HepG2 (cell line): ENCODE results near the gene GJB6. TPM values are rescaled to one million over a fixed set of nuclear protein-coding genes. Genes with fewer than 3 reads are reported as not detected.

Experiments
- ATAC-seq: fragments of 200-7000 bp; cut with Tn5 transposase; 3 replicates; pipeline ENCODE4 v1.9.1; 2020; ENCODE audit warnings: mild to moderate bottlenecking, moderate library complexity
- BruUV-seq: library from RNA; stranded (reverse); fragments of 400-500 nt; replicated peaks from 2 replicates; lab custom pipeline; 2021; lab: Mats Ljungman, UMichigan
- CTCF ChIA-PET: fragments of 300-600 bp; formaldehyde crosslinking; extraction: SDS; loops from one replicate; lab custom pipeline; 2021; ENCODE audit warnings: low total read pairs, inconsistent platforms, low intra/inter-chr PET ratio; lab: Yijun Ruan, JAX
- POLR2A ChIA-PET: fragments of 350-600 bp; sonication (Branson Sonifier 250); formaldehyde crosslinking; loops from one replicate; lab custom pipeline; 2020; ENCODE audit warnings: antibody characterized with exemption, inconsistent platforms; lab: Yijun Ruan, JAX
- DNase-seq: peaks from one replicate; pipeline ENCODE4 v3.0.0-alpha.2; 2015; ENCODE audit warnings: low spot score
- FAIRE-seq: peaks from 3 replicates; lab custom pipeline; 2011; peaks lifted over from hg19 to GRCh38; lab: Jason Lieb, UNC
- H2AFZ ChIP-seq: one replicate; pipeline ENCODE4 v1.6.1; 2011; ENCODE audit warnings: low read length, inconsistent platforms
- H3K27ac ChIP-seq: fragments of 300-600 bp; 3 replicates; pipeline ENCODE4 v1.8.0; 2011; ENCODE audit warnings: mixed run types, mild to moderate bottlenecking, mixed read lengths, low read length, inconsistent platforms; ENCODE audit not compliant: insufficient read depth; ENCODE audit errors: extremely low read length
- H3K27me3 ChIP-seq, 2 experiments: fragments of 200-600 bp in 1 of 2; 2 replicates in 1 of 2; 3 replicates in 1 of 2; pipeline versions ENCODE4 v1.6.0 to v1.8.0; 2011; ENCODE audit warnings: low read length in 2 of 2, mild to moderate bottlenecking in 2 of 2, moderate library complexity in 2 of 2, inconsistent platforms in 1 of 2; ENCODE audit not compliant: insufficient read depth in 2 of 2, control insufficient read depth in 1 of 2
- H3K36me3 ChIP-seq, 2 experiments: fragments of 200-600 bp in 1 of 2; replicated peaks in 1 of 2; 2 replicates in 1 of 2; 3 replicates in 1 of 2; pipeline versions ENCODE4 v1.5.1 to v1.8.0; 2011; ENCODE audit warnings: low read length in 2 of 2, inconsistent platforms in 1 of 2; ENCODE audit not compliant: insufficient read depth in 2 of 2, control insufficient read depth in 1 of 2
- H3K4me1 ChIP-seq: 2 replicates; pipeline ENCODE4 v1.5.1; 2012; ENCODE audit warnings: low read length, inconsistent platforms; ENCODE audit not compliant: insufficient read depth
- H3K4me2 ChIP-seq: 2 replicates; pipeline ENCODE4 v1.6.0; 2011; ENCODE audit warnings: low read depth, low read length, inconsistent platforms
- H3K4me3 ChIP-seq, 3 experiments: fragments of 200-600 bp in 1 of 3; sonication (generic), shearing (Covaris generic) in 1 of 3; replicated peaks in 1 of 3; 2 replicates each; pipeline ENCODE4 v1.5.1; 2011 to 2016; ENCODE audit warnings: low read length in 3 of 3, inconsistent platforms in 2 of 3, low read depth in 2 of 3, mild to moderate bottlenecking in 2 of 3, control low read depth in 1 of 3, mixed read lengths in 1 of 3; ENCODE audit not compliant: insufficient read depth in 1 of 3
- H3K79me2 ChIP-seq: one replicate; pipeline ENCODE4 v1.6.1; 2011; ENCODE audit warnings: low read length, inconsistent platforms; ENCODE audit not compliant: insufficient read depth
- H3K9ac ChIP-seq: 2 replicates; pipeline ENCODE4 v1.6.0; 2011; ENCODE audit warnings: mild to moderate bottlenecking, low read depth, low read length, inconsistent platforms; ENCODE audit not compliant: insufficient read depth
- H3K9me3 ChIP-seq: 2 replicates; pipeline ENCODE4 v1.5.1; 2012; ENCODE audit warnings: mild to moderate bottlenecking, low read length
- H4K20me1 ChIP-seq: 2 replicates; pipeline ENCODE4 v1.6.0; 2011; ENCODE audit warnings: inconsistent platforms, mild to moderate bottlenecking, low read length, moderate library complexity; ENCODE audit not compliant: insufficient read depth
- BHLHE40 ChIP-seq: IDR thresholded peaks from 2 replicates; pipeline ENCODE4 v1.6.1; 2011; ENCODE audit warnings: low read length, improper control_type of control experiment
- CERS6 ChIP-seq: sonication (generic); formaldehyde crosslinking; IDR thresholded peaks from 2 replicates; pipeline ENCODE4 v1.5.0; 2020; ENCODE audit warnings: missing genetic modification reagents
- CSRNP1 ChIP-seq: sonication (generic); formaldehyde crosslinking; IDR thresholded peaks from 2 replicates; pipeline ENCODE4 v1.8.1; 2023; ENCODE audit warnings: mild to moderate bottlenecking, missing genetic modification reagents
- HNRNPK ChIP-seq: fragments of 200-400 bp; formaldehyde crosslinking; IDR thresholded peaks from 2 replicates; pipeline ENCODE4 v1.6.1; 2018; ENCODE audit warnings: low read length, low read depth, moderate library complexity, mild to moderate bottlenecking; ENCODE audit not compliant: poor library complexity, severe bottlenecking
- MEF2D ChIP-seq: sonication (generic); formaldehyde crosslinking; IDR thresholded peaks from 2 replicates; pipeline ENCODE4 v1.5.1; 2020; ENCODE audit warnings: mild to moderate bottlenecking, missing genetic modification reagents
- SIN3B ChIP-seq: fragments of 150-350 bp; IDR thresholded peaks from 2 replicates; pipeline ENCODE4 v1.6.1; 2014; ENCODE audit warnings: low read length
- SNAPC2 ChIP-seq: sonication (generic); formaldehyde crosslinking; IDR thresholded peaks from 2 replicates; pipeline ENCODE4 v1.8.1; 2022; ENCODE audit warnings: mild to moderate bottlenecking, missing genetic modification reagents
- TIGD3 ChIP-seq: sonication (generic); formaldehyde crosslinking; IDR thresholded peaks from 2 replicates; pipeline ENCODE4 v1.5.1; 2020; ENCODE audit warnings: mild to moderate bottlenecking, missing genetic modification reagents, borderline replicate concordance
- ZBTB2 ChIP-seq: sonication (generic); formaldehyde crosslinking; IDR thresholded peaks from 2 replicates; pipeline ENCODE4 v1.8.0; 2022; ENCODE audit warnings: low read depth, missing genetic modification reagents
- ZNF256 ChIP-seq: sonication (generic); formaldehyde crosslinking; conservative IDR thresholded peaks from 2 replicates; pipeline ENCODE4 v1.4.0; 2020; ENCODE audit warnings: missing genetic modification reagents
- ZNF564 ChIP-seq: sonication (generic); formaldehyde crosslinking; IDR thresholded peaks from 2 replicates; pipeline ENCODE4 v1.8.1; 2023; ENCODE audit warnings: mild to moderate bottlenecking, missing genetic modification reagents
- ZNF710 ChIP-seq: sonication (generic); formaldehyde crosslinking; IDR thresholded peaks from 2 replicates; pipeline ENCODE4 v1.5.0; 2020; ENCODE audit warnings: mild to moderate bottlenecking, missing genetic modification reagents, borderline replicate concordance
- ZNF792 ChIP-seq: IDR thresholded peaks from 2 replicates; pipeline ENCODE4 v1.6.1; 2016
- ZSCAN29 ChIP-seq: sonication (generic); formaldehyde crosslinking; conservative IDR thresholded peaks from 2 replicates; pipeline ENCODE4 v1.4.0; 2020; ENCODE audit warnings: mild to moderate bottlenecking, missing genetic modification reagents
- WGBS: methylation state at CpG from one replicate; pipeline ENCODE4 v1.1.6; 2017; ENCODE audit warnings: low lambda C conversion rate; 5-methylcytosine and 5-hydroxymethylcytosine counted together
- in situ Hi-C: cut with HindIII; loops from 2 replicates; pipeline ENCODE4 v1.10.0; 2017; ENCODE audit warnings: low pct_unique_long_range_greater_than_20kb; ENCODE audit not compliant: extremely low pct_ligation_motif_present
- intact Hi-C: fragments of 100-400 bp; cut with micrococcal nuclease; formaldehyde crosslinking; loops from one replicate; pipeline ENCODE4 v1.10.0; 2022; ENCODE audit not compliant: unreplicated experiment
- polyA plus RNA-seq, 8 experiments: library from polyadenylated mRNA; depleted of rRNA in 3 of 8; stranded (reverse) in 7 of 8; unstranded in 1 of 8; fragments of >200 nt; fragmentation: Illumina TruSeq in 4 of 8; extraction: Trizol in 4 of 8; gene quantifications; 2 replicates each; pipeline versions ENCODE4 v1.2.1 to v1.2.3, GENCODE V29; 2011 to 2016; ENCODE audit warnings: low read depth in 4 of 8, missing spikeins in 1 of 8, mixed read lengths in 1 of 8; ENCODE audit not compliant: insufficient read depth in 1 of 8
- total RNA-seq, 5 experiments: library from RNA; depleted of rRNA; stranded (reverse); fragments of >200 nt; fragmentation: Illumina TruSeq; extraction: Trizol; gene quantifications; 2 replicates each; pipeline ENCODE4 v1.2.3, GENCODE V29; 2016; ENCODE audit warnings: low read depth in 1 of 5

Gene GJB6
- total and polyA plus RNA-seq, 2 of the 13 experiments (the other 11 are each of a cell fraction or from before 2014, with no cell fraction given) = not detected

GRCh38 chr13:20232556-20233277, 598 bp upstream of the GJB6 start:
- TF ChIP-seq SIN3B (no peak), MEF2D (no peak), ZSCAN29 (CRISPR knock-in tag) (no peak), ZNF710 (CRISPR knock-in tag) (no peak), ZNF256 (no peak), CERS6 (CRISPR knock-in tag) (no peak), CSRNP1 (CRISPR knock-in tag) (no peak), TIGD3 (no peak), ZBTB2 (CRISPR knock-in tag) (no peak), SNAPC2 (no peak), ZNF564 (CRISPR knock-in tag) (no peak), ZNF792 (CRISPR knock-in tag) (no peak), BHLHE40 (no peak), HNRNPK (no peak)
- ATAC-seq (no peak), DNase-seq (no peak), FAIRE-seq (no peak)
- no peak overlapping the region for H2AFZ ChIP-seq
- no peak overlapping the region for H3K27ac ChIP-seq
- no peaks in the 10 kb centered on the region for H3K79me2 ChIP-seq
- 86% methylated on average over 12 of the region's 25 CpGs for WGBS
- H4K20me1 ChIP-seq = peaks cover 1% of the 10 kb centered on the region; the same call in 1 of the 2 replicates
- H3K4me1 ChIP-seq = no peaks in the 10 kb centered on the region
- H3K9me3 ChIP-seq = no peaks in the 10 kb centered on the region
- ChIA-PET CTCF (no interaction called here), POLR2A (no interaction called here)
- no peak overlapping the region for H3K4me3 ChIP-seq
- intact Hi-C loops (no loop called here), in situ Hi-C loops (no loop called here)
- BruUV-seq = no TSS peak
- no peaks in the 10 kb centered on the region for H3K36me3 ChIP-seq
- no peak overlapping the region for H3K4me2 ChIP-seq
- H3K9ac ChIP-seq = no peak overlapping the region
- H3K27me3 ChIP-seq = peaks cover 5 to 32% of the 10 kb centered on the region in 2 experiments; a peak in 4 of 5 replicates
